ENCODE results near the gene INIP. TPM values are rescaled to one million over a fixed set of nuclear protein-coding genes. Genes with fewer than 3 reads are reported as not detected.
A peak's percentile ranks its signal among the peaks of the same experiment; 100 is the strongest.

Gene INIP
- total RNA-seq, 1 donor from 2014 or later, result 17.1 TPM

DNA sequence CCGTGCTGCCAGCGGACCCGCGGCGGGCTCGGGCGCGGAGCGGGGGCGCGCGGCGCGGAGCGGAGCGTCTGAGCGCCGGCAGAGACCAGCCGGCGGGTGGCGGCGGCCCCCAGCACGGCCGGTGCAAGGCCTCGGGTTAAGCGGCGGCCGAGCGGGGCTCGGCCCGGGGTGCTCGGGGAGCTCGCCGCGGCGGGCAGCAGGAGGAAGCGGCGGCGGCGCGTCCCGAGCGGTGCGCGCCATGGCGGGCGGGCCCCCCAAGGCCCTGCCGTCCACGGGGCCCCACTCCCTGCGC lies 32.8 kb upstream of the INIP start:
- Histone ChIP-seq H3K36me3 (ENCODE audit: control insufficient read depth, insufficient read depth, low read length) (no peaks in the 10 kb centered on the region), H3K27me3 (ENCODE audit: control insufficient read depth, insufficient read depth, low read length) (no peaks in the 10 kb centered on the region), H3K4me3 (ENCODE audit: low read depth, low read length) (peak overlapping the region; percentile 86)
- TF ChIP-seq CTCF (IDR thresholded peaks at IDR 0.05; ENCODE audit: insufficient read depth, low read length, severe bottlenecking), result no peak
- FAIRE-seq (no peak), DNase-seq (ENCODE audit: low read depth) (no peak)

DNA sequence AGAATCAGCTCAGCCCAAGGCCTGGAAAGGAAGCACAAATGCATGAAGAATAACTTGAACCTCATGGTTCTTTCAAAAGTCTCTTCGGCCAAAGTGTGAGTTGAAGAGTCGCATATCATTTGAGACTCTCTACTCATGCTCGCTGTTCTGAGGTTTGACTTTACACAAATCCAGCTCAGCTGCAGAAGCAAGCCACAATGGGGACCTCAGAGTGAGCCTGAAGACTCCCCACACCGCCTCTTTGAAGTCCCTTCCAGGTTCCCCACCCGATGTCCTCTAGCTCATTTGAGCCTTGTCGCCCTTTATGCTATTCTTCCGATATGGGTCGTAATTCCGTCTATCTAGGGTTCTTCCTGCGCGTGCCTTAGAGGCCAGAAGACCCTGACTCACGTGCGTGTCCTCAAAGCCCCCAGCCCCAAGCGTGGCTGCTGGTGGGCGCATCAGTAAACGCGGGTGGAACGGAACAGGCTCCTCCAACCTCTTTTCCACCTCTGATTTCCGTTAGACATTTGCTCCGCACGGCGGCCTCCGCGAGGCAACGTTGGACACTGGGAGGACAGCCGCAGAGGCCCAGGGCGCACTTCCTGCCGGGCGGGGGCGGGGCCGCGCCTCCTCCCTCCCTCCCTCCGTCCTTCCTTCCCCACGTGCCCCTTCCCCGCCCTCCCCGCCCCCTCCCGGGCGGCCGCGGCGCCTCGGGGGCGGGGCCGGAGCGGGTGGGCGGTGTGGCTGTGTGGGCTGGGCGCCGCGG lies 32.3 kb upstream of the INIP start, which contains the start of gene SNX30:
SNX30 (plus strand) TSS at position 745 of the 748 bp plus-strand sequence. CDS start 242 bp downstream, outside the sequence.
- peak; percentile 7 for TF ChIP-seq CTCF (IDR thresholded peaks at IDR 0.05; ENCODE audit: insufficient read depth, low read length, severe bottlenecking)
- FAIRE-seq (no peak), DNase-seq (ENCODE audit: low read depth) (peak; percentile 63)
- Histone ChIP-seq H3K4me3 (ENCODE audit: low read depth, low read length) (peak within 1 kb of the TSS; percentile 86), H3K36me3 (ENCODE audit: control insufficient read depth, insufficient read depth, low read length) (no peaks in the 10 kb centered on the region), H3K27me3 (ENCODE audit: control insufficient read depth, insufficient read depth, low read length) (no peaks in the 10 kb centered on the region)

GRCh38 chr9:112747094-112747493 lies 29.2 kb upstream of the INIP start:
- no peak for DNase-seq (ENCODE audit: low read depth)
- no peak for TF ChIP-seq CTCF (IDR thresholded peaks at IDR 0.05; ENCODE audit: insufficient read depth, low read length, severe bottlenecking)
- Histone ChIP-seq H3K27me3 (ENCODE audit: control insufficient read depth, insufficient read depth, low read length) (no peaks in the 10 kb centered on the region), H3K4me3 (ENCODE audit: low read depth, low read length) (no peak overlapping the region), H3K36me3 (ENCODE audit: control insufficient read depth, insufficient read depth, low read length) (no peaks in the 10 kb centered on the region)
- FAIRE-seq, result no peak

DNA sequence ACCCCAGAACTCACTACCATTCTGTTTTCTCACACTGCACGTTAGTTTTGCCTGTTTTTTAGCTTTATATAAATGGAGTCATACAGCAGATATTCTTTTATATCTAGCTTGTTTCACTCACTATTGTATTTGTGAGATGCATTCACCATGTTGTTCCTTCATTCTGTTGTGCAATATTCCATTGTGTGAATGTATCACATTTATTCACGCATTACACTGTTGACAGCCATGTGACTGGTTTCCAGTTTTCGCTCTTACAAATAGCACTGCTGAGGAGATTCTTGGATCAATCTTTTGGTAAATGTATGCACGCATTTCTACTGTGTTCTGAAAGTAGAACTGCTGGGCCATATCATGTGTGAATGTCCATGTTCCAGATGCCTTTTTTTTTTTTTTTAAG lies 26.3 kb upstream of the INIP start:
- Histone ChIP-seq H3K36me3 (ENCODE audit: control insufficient read depth, insufficient read depth, low read length) (no peaks in the 10 kb centered on the region), H3K4me3 (ENCODE audit: low read depth, low read length) (no peak overlapping the region), H3K27me3 (ENCODE audit: control insufficient read depth, insufficient read depth, low read length) (no peaks in the 10 kb centered on the region)
- no peak for FAIRE-seq
- no peak for TF ChIP-seq CTCF (IDR thresholded peaks at IDR 0.05; ENCODE audit: insufficient read depth, low read length, severe bottlenecking)
- no peak for DNase-seq (ENCODE audit: low read depth)

DNA sequence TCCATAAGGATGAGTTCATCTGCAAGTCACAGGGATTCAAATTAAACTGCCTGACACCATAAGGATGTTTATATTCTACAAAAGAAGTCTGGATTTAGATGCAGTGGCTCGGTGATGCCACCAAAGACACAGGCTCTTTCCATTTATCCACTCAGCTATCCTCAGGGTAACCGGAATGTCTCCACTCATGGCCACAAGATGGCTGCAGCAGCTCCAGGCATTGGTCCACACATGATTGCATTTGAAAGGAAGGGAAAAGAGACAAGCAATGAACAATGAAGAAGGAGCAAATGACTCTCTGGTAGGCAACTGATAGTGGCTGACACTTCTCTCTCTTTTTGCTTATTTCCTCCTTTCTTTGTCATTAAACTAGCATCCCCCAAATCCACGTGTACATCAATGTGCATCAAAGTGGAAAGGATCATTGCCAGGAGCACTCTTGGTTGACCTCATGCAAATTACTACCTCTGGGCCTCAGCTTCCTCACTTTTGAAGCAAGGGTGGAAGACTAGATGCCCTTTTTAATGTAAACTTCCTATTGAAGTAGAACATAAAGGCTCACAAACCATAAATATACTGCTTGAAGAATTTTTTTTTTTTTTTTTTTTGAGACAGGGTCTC lies 25.4 kb upstream of the INIP start:
- FAIRE-seq (no peak), DNase-seq (ENCODE audit: low read depth) (no peak)
- no peak for TF ChIP-seq CTCF (IDR thresholded peaks at IDR 0.05; ENCODE audit: insufficient read depth, low read length, severe bottlenecking)
- no peaks in the 10 kb centered on the region for H3K27me3 ChIP-seq (ENCODE audit: control insufficient read depth, insufficient read depth, low read length)
- no peak overlapping the region for H3K4me3 ChIP-seq (ENCODE audit: low read depth, low read length)
- H3K36me3 ChIP-seq (ENCODE audit: control insufficient read depth, insufficient read depth, low read length), result no peaks in the 10 kb centered on the region
